ENCODE measurements around the gene OLFML1. TPM values are rescaled to one million over a fixed set of nuclear protein-coding genes. Genes with fewer than 3 reads are reported as not detected.

OLFML1 gene
- total RNA-seq, 3 donors from 2014 or later (not counting 1 experiment from before 2014, with no cell fraction given), result not detected

- no peaks in the 10 kb centered on the region for H3K27me3 Mint-ChIP-seq (ENCODE audit: low read depth in 2 of 2)
- H3K9me3 Mint-ChIP-seq, result no peaks in the 10 kb centered on the region
Observed at GRCh38 chr11:7486098-7486780, 933 bp downstream of the OLFML1 start.

GRCh38 chr11:7486781-7487140, 1.5 kb downstream of the OLFML1 start:
- H3K27ac ChIP-seq (ENCODE audit: low read length), result no peak overlapping the region
- no peak for TF ChIP-seq CTCF (IDR thresholded peaks at IDR 0.05)
- ATAC-seq, result no peak
- Mint-ChIP-seq H3K9me3 (no peaks in the 10 kb centered on the region), H3K27ac (no peak overlapping the region), H3K36me3 (no peaks in the 10 kb centered on the region), H3K27me3 (ENCODE audit: low read depth in 2 of 2) (no peaks in the 10 kb centered on the region), H3K4me3 (no peak overlapping the region), H3K4me1 (no peaks in the 10 kb centered on the region)
- no peak for DNase-seq
- no peaks in the 10 kb centered on the region for H3K4me1 ChIP-seq (ENCODE audit: control insufficient read depth, insufficient read depth, low read length)
- H3K9me3 ChIP-seq (ENCODE audit: control insufficient read depth, insufficient read depth, low read length), result no peaks in the 10 kb centered on the region
- intact Hi-C loops (cut with micrococcal nuclease), result no loop called here
- H3K36me3 ChIP-seq (ENCODE audit: control insufficient read depth, insufficient read depth, low read length), result no peaks in the 10 kb centered on the region
- no peaks in the 10 kb centered on the region for H3K27me3 ChIP-seq (ENCODE audit: control insufficient read depth, insufficient read depth, low read length)
- no peak overlapping the region for H3K4me3 ChIP-seq (ENCODE audit: low read length)
- 95% methylated on average over 6 of the region's 6 CpGs for WGBS (ENCODE audit: insufficient coverage)

More at GRCh38 chr11:7486098-7486780, 933 bp downstream of the OLFML1 start:
- H3K4me1 ChIP-seq (ENCODE audit: control insufficient read depth, insufficient read depth, low read length), result no peaks in the 10 kb centered on the region
- Mint-ChIP-seq H3K27ac (no peak overlapping the region), H3K4me3 (no peak overlapping the region), H3K4me1 (no peaks in the 10 kb centered on the region), H3K36me3 (no peaks in the 10 kb centered on the region)
- H3K27me3 ChIP-seq (ENCODE audit: control insufficient read depth, insufficient read depth, low read length), result no peaks in the 10 kb centered on the region
- H3K36me3 ChIP-seq (ENCODE audit: control insufficient read depth, insufficient read depth, low read length), result no peaks in the 10 kb centered on the region
- WGBS (ENCODE audit: insufficient coverage), result 89% methylated on average over 2 of the region's 2 CpGs
- no peak for ATAC-seq
- no peak for TF ChIP-seq CTCF (IDR thresholded peaks at IDR 0.05)
- DNase-seq, result no peak
- H3K4me3 ChIP-seq (ENCODE audit: low read length), result no peak overlapping the region
- no peaks in the 10 kb centered on the region for H3K9me3 ChIP-seq (ENCODE audit: control insufficient read depth, insufficient read depth, low read length)
- intact Hi-C loops (cut with micrococcal nuclease), result no loop called here
- no peak overlapping the region for H3K27ac ChIP-seq (ENCODE audit: low read length)

GRCh38 chr11:7487360-7487759, 2.1 kb downstream of the OLFML1 start:
- ATAC-seq, result no peak
- H3K4me1 Mint-ChIP-seq, result no peaks in the 10 kb centered on the region

More at GRCh38 chr11:7487360-7487759, 2.1 kb downstream of the OLFML1 start:
- Histone ChIP-seq H3K4me3 (ENCODE audit: low read length) (no peak overlapping the region), H3K27ac (ENCODE audit: low read length) (no peak overlapping the region), H3K4me1 (ENCODE audit: control insufficient read depth, insufficient read depth, low read length) (no peaks in the 10 kb centered on the region), H3K27me3 (ENCODE audit: control insufficient read depth, insufficient read depth, low read length) (no peaks in the 10 kb centered on the region), H3K9me3 (ENCODE audit: control insufficient read depth, insufficient read depth, low read length) (no peaks in the 10 kb centered on the region), H3K36me3 (ENCODE audit: control insufficient read depth, insufficient read depth, low read length) (no peaks in the 10 kb centered on the region)
- no peaks in the 10 kb centered on the region for H3K27me3 Mint-ChIP-seq (ENCODE audit: low read depth in 2 of 2)
- no CpG with 5 or more reads among the region's 2 CpGs for WGBS (ENCODE audit: insufficient coverage)
- TF ChIP-seq CTCF (IDR thresholded peaks at IDR 0.05), result no peak
- no peaks in the 10 kb centered on the region for H3K36me3 Mint-ChIP-seq
- no peaks in the 10 kb centered on the region for H3K9me3 Mint-ChIP-seq
- no peak overlapping the region for H3K4me3 Mint-ChIP-seq
- no peak overlapping the region for H3K27ac Mint-ChIP-seq
- no peak for DNase-seq
- intact Hi-C loops (cut with micrococcal nuclease), result no loop called here

Measured in natural killer cell (primary cell).